OCI-LY3 (cell line): Measurements from ENCODE around the gene GBA2.

Experiments used
- CTCF ChIP-seq: fragments of 200-600, 300-600 bp; sonication (generic); IDR thresholded peaks from 2 replicates; pipeline ENCODE4 v1.5.1; 2014; ENCODE audit warnings: antibody characterized with exemption, low read length, low read depth
- EZH2phosphoT487 ChIP-seq: fragments of 200-600 bp; shearing (Covaris generic); IDR thresholded peaks from 2 replicates; pipeline ENCODE4 v1.6.1; 2018; ENCODE audit warnings: antibody characterized with exemption, mixed run types, low read depth

DNA sequence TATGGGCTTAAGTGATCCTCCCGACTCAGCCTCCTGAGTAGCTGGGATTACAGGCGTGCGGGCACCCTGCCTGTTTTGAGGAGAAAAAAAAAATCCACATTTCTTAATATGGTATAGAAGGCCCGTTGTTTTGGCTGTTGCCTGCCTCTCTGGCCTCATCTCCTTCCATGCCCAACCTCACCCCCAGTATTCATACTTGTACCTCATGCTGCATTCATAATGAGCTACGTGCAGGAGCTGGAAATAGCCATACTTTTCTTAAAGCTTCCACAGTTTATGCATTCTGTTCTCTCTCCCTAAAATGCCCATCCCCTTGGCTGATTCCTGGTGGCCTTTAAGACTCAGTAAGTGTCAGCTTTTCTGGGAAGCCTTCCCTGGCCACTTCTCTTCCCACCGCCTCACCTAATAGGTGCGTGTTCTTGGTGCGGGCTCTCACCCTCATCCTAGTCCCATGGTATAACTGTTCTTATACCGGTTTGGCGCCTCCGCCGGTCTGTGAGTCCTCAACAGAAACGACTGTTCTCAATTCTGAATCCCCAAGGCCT, 57.2 kb downstream of the GBA2 start:
- TF ChIP-seq CTCF = no peak
- no peak for TF ChIP-seq EZH2phosphoT487
